A549 (cell line): ENCODE results near the gene SHROOM1. TPM values are rescaled to one million over a fixed set of nuclear protein-coding genes. Genes with fewer than 3 reads are reported as not detected.

Source experiments
- ATAC-seq, 2 experiments: fragments of 200-7000 bp in 1 of 2; fragments of >200 bp in 1 of 2; cut with Nextera tagmentation in 1 of 2; cut with Tn5 transposase in 1 of 2; 3 replicates each; pipeline versions ENCODE4 v1.8.0 to v1.9.1; 2018 to 2020; ENCODE audit warnings: mild to moderate bottlenecking in 1 of 2, moderate library complexity in 1 of 2
- CTCF ChIA-PET: fragments of 300-600 bp; sonication (Branson Sonifier 250); formaldehyde crosslinking; extraction: SDS; loops from one replicate; lab custom pipeline; 2021; ENCODE audit warnings: antibody characterized with exemption, inconsistent platforms; lab: Yijun Ruan, JAX
- POLR2A ChIA-PET: fragments of 350-600 bp; formaldehyde crosslinking; extraction: SDS; loops from one replicate; lab custom pipeline; 2021; ENCODE audit warnings: antibody characterized with exemption, inconsistent platforms; lab: Yijun Ruan, JAX
- DNase-seq, 2 experiments: peaks; one replicate each; pipeline versions ENCODE4 v3.0.0 to v3.0.0-alpha.2; 2011 to 2016; ENCODE audit warnings: low read depth in 1 of 2, low spot score in 1 of 2
- FAIRE-seq: peaks from 2 replicates; lab custom pipeline; 2011; peaks lifted over from hg19 to GRCh38; lab: Jason Lieb, UNC
- H3K27ac ChIP-seq, 2 experiments: fragments of >200 bp; sonication (Bioruptor Twin); formaldehyde crosslinking; 3 replicates each; pipeline ENCODE4 v1.5.1; 2016 to 2017
- H3K4me1 ChIP-seq: fragments of >200 bp; sonication (Bioruptor Twin); formaldehyde crosslinking; 3 replicates; pipeline ENCODE4 v1.6.1; 2016
- H3K4me2 ChIP-seq: fragments of >200 bp; sonication (Bioruptor Twin); formaldehyde crosslinking; 3 replicates; pipeline ENCODE4 v1.6.1; 2016
- H3K4me3 ChIP-seq: fragments of >200 bp; sonication (Bioruptor Twin); formaldehyde crosslinking; 3 replicates; pipeline ENCODE4 v1.5.1; 2016
- H3K9me3 ChIP-seq: fragments of >200 bp; sonication (Bioruptor Twin); formaldehyde crosslinking; 3 replicates; pipeline ENCODE4 v1.6.1; 2016
- BHLHE40 ChIP-seq: IDR thresholded peaks from 2 replicates; pipeline ENCODE4 v1.6.1; 2012; ENCODE audit warnings: low read depth, low read length, inconsistent platforms
- CEBPB ChIP-seq, 2 experiments: fragments of >200 bp in 1 of 2; sonication (Bioruptor Twin) in 1 of 2; formaldehyde crosslinking in 1 of 2; IDR thresholded peaks; 2 replicates each; pipeline ENCODE4 v1.6.1; 2012 to 2016
- CHD2 ChIP-seq: fragments of 150-350 bp; IDR thresholded peaks from 2 replicates; pipeline ENCODE4 v1.6.1; 2014; ENCODE audit warnings: low read length; ENCODE audit not compliant: partially characterized antibody
- CHD4 ChIP-seq: fragments of 200-600 bp; sonication (generic); IDR thresholded peaks from 2 replicates; pipeline ENCODE4 v1.6.1; 2016; ENCODE audit warnings: antibody characterized with exemption, mild to moderate bottlenecking, borderline replicate concordance
- FOSB ChIP-seq: fragments of 250-450 bp; sonication (Bioruptor Pico); IDR thresholded peaks from 2 replicates; pipeline ENCODE4 v1.5.0; 2020; ENCODE audit warnings: mild to moderate bottlenecking, moderate library complexity
- FOSL2 ChIP-seq, 2 experiments: fragments of 450-650 bp in 1 of 2; fragments of >200 bp in 1 of 2; sonication (Bioruptor Twin) in 1 of 2; formaldehyde crosslinking; IDR thresholded peaks; 2 replicates each; pipeline versions ENCODE4 v1.5.0 to v1.6.1; 2016 to 2020; ENCODE audit warnings: mild to moderate bottlenecking in 1 of 2, moderate library complexity in 1 of 2
- GATA3 ChIP-seq: IDR thresholded peaks from 2 replicates; pipeline ENCODE4 v1.6.1; 2012; ENCODE audit warnings: borderline replicate concordance
- HMGXB4 ChIP-seq: fragments of 250-450 bp; sonication (Bioruptor Pico); IDR thresholded peaks from 2 replicates; pipeline ENCODE4 v1.5.0; 2021; ENCODE audit warnings: mild to moderate bottlenecking, moderate library complexity, borderline replicate concordance
- HOXA7 ChIP-seq: fragments of 250-450 bp; sonication (Bioruptor Pico); IDR thresholded peaks from 2 replicates; pipeline ENCODE4 v1.5.0; 2020; ENCODE audit warnings: mild to moderate bottlenecking, moderate library complexity
- JUN ChIP-seq, 2 experiments: fragments of >200 bp; sonication (Bioruptor Twin); formaldehyde crosslinking; IDR thresholded peaks; 2 replicates in 1 of 2; 3 replicates in 1 of 2; pipeline ENCODE4 v1.6.1; 2016 to 2017
- MAZ ChIP-seq: fragments of 150-350 bp; IDR thresholded peaks from 2 replicates; pipeline ENCODE4 v1.6.1; 2014; ENCODE audit warnings: antibody characterized with exemption, low read depth, low read length, borderline replicate concordance
- MYC ChIP-seq: IDR thresholded peaks from 2 replicates; pipeline ENCODE4 v1.6.1; 2012; ENCODE audit warnings: mild to moderate bottlenecking, inconsistent platforms, low read length, improper control_type of control experiment, borderline replicate concordance
- NR3C1 ChIP-seq: fragments of >200 bp; sonication (Bioruptor Twin); formaldehyde crosslinking; IDR thresholded peaks from 3 replicates; pipeline ENCODE4 v1.6.1; 2017
- PHF8 ChIP-seq: fragments of 200-600 bp; sonication (generic); IDR thresholded peaks from 2 replicates; pipeline ENCODE4 v1.6.1; 2016; ENCODE audit warnings: low read depth, mild to moderate bottlenecking, antibody characterized with exemption, moderate library complexity, borderline replicate concordance
- REST ChIP-seq: fragments of 200-600 bp; sonication (generic); IDR thresholded peaks from 2 replicates; pipeline ENCODE4 v1.6.1; 2016; ENCODE audit warnings: antibody characterized with exemption, mild to moderate bottlenecking, moderate library complexity
- RNF2 ChIP-seq: fragments of 200-600 bp; sonication (generic); IDR thresholded peaks from 2 replicates; pipeline ENCODE4 v1.6.1; 2016; ENCODE audit warnings: low read depth, mild to moderate bottlenecking, antibody characterized with exemption, moderate library complexity, borderline replicate concordance
- ZC3H11A ChIP-seq: fragments of 450-650 bp; IDR thresholded peaks from 2 replicates; pipeline ENCODE4 v1.6.1; 2014; ENCODE audit warnings: antibody characterized with exemption, mild to moderate bottlenecking
- ZNF302 ChIP-seq: fragments of 250-450 bp; sonication (Bioruptor Pico); IDR thresholded peaks from 2 replicates; pipeline ENCODE4 v1.9.0; 2021; ENCODE audit warnings: inconsistent platforms, mild to moderate bottlenecking, moderate library complexity
- ZSCAN20 ChIP-seq: fragments of 250-450 bp; sonication (Bioruptor Pico); IDR thresholded peaks from 2 replicates; pipeline ENCODE4 v1.8.0; 2022; ENCODE audit warnings: mild to moderate bottlenecking, moderate library complexity
- WGBS: methylation state at CpG from one replicate; pipeline ENCODE4 v1.1.6; 2017; ENCODE audit errors: missing lambda C conversion rate; 5-methylcytosine and 5-hydroxymethylcytosine counted together
- polyA plus RNA-seq, 4 experiments: library from polyadenylated mRNA; depleted of rRNA in 3 of 4; stranded (reverse); fragments of >200 nt; fragmentation: RNase III in 1 of 4; extraction: RNeasy Plus Mini Kit Qiagen cat#74134 plus additional on column Dnase treatment in 1 of 4; gene quantifications; 2 replicates in 3 of 4; 3 replicates in 1 of 4; pipeline ENCODE4 v1.2.3, GENCODE V29; 2011 to 2017

The SHROOM1 gene
- polyA plus RNA-seq, 2 of the 4 experiments (the other 2 are of a cell fraction) = 4.5 to 5.4 TPM

GRCh38 chr5:132876020-132876759, 45.7 kb upstream of the SHROOM1 start (continued):
- TF ChIP-seq REST (no peak), JUN (IDR thresholded peaks at IDR 0.05) (no peak), GATA3 (no peak), ZSCAN20 (CRISPR knock-in tag) (no peak), HMGXB4 (CRISPR knock-in tag) (no peak)

GRCh38 chr5:132873930-132874271, 43.5 kb upstream of the SHROOM1 start:
- no peak for TF ChIP-seq CHD2
- TF ChIP-seq FOSB = no peak
- TF ChIP-seq ZC3H11A = no peak
- TF ChIP-seq CHD4 = no peak
- TF ChIP-seq BHLHE40 = no peak
- TF ChIP-seq FOSL2 (IDR thresholded peaks at IDR 0.05) = no peak
- no peak for TF ChIP-seq FOSL2 (CRISPR knock-in tag; IDR thresholded peaks at IDR 0.05)
- TF ChIP-seq ZNF302 = no peak
- no peak for TF ChIP-seq CEBPB (IDR thresholded peaks at IDR 0.05)
- TF ChIP-seq PHF8 = no peak
- no peak for TF ChIP-seq JUN (IDR thresholded peaks at IDR 0.05)
- no peak for TF ChIP-seq MAZ
- no peak for TF ChIP-seq GATA3
- no peak for TF ChIP-seq MYC
- TF ChIP-seq HMGXB4 (CRISPR knock-in tag) = no peak
- TF ChIP-seq RNF2 = no peak
- no peak for TF ChIP-seq NR3C1
- TF ChIP-seq HOXA7 (CRISPR knock-in tag) = no peak
- ChIA-PET CTCF (interaction anchor here (0.7 to 5.7 kb wide), 3 partner anchors 9 to 204 kb away, joined by 3 to 24 read pairs (median 23); partner anchors contain the start of gene SHROOM1), POLR2A (no interaction called here)
- Histone ChIP-seq H3K9me3 (no peaks in the 10 kb centered on the region), H3K4me2 (no peak overlapping the region), H3K4me1 (peaks cover 7% of the 10 kb centered on the region; the same call in 1 of the 3 replicates), H3K4me3 (no peak overlapping the region), H3K27ac (no peak overlapping the region)
- WGBS = 96% methylated on average over 3 of the region's 3 CpGs
- no peak for ATAC-seq
- FAIRE-seq = no peak
- no peak for DNase-seq
